Prostate gland (tissue), 1 donor: ENCODE results near the gene KIF7.

Experiments
- POLR2A ChIP-seq: fragments of 450-650 bp; IDR thresholded peaks from one replicate; pipeline ENCODE4 v1.6.1; 2016; ENCODE audit warnings: antibody characterized with exemption, mild to moderate bottlenecking
- POLR2AphosphoS5 ChIP-seq: sonication (generic); formaldehyde crosslinking; IDR thresholded peaks from one replicate; pipeline ENCODE4 v1.6.1; 2017; ENCODE audit warnings: antibody characterized with exemption

DNA sequence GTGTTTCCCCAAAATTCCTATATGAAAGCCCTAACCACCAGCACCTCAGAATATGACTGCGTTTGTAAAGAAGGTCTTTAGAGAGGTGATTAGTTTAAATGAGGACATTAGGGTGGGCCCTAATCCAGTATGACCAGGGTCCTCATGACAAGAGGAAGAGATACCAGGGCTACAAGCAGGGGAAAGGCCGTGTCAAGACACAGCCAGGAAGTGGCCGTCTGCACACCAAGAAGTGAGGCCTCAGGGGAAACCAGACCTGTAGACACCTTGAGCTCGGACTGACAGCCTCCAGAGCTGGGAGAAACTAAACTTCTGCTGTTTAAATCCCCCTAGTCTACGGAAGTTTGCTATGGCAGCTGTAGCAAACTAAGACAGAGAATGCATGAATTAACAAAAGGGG lies 14.2 kb downstream of the KIF7 start:
- TF ChIP-seq POLR2AphosphoS5 = no peak
- no peak for TF ChIP-seq POLR2A
